Panc1 (cell line): ENCODE measurements around the gene SIKE1. TPM values are rescaled to one million over a fixed set of nuclear protein-coding genes. Genes with fewer than 3 reads are reported as not detected.

Experiments used
- ATAC-seq: fragments of 200-7000 bp; cut with Tn5 transposase; 2 replicates; pipeline ENCODE4 v1.9.1; 2020; ENCODE audit warnings: mild to moderate bottlenecking, moderate library complexity
- BruUV-seq: library from RNA; stranded (reverse); fragments of 400-500 nt; replicated peaks from 2 replicates; lab custom pipeline; 2021; lab: Mats Ljungman, UMichigan
- CTCF ChIA-PET: fragments of 300-600 bp; sonication (Branson Sonifier 250); formaldehyde crosslinking; loops from one replicate; lab custom pipeline; 2022; ENCODE audit warnings: antibody characterized with exemption; lab: Charles Lee
- POLR2A ChIA-PET: fragments of 300-600 bp; sonication (Branson Sonifier 250); formaldehyde crosslinking; loops from one replicate; lab custom pipeline; 2022; ENCODE audit warnings: antibody characterized with exemption; lab: Charles Lee
- DNase-seq: peaks from one replicate; pipeline ENCODE4 v3.0.0-alpha.2; 2010; ENCODE audit warnings: low read depth, low spot score
- H3K27ac ChIP-seq: 2 replicates; pipeline ENCODE4 v1.5.1; 2011; ENCODE audit warnings: mild to moderate bottlenecking, low read length, inconsistent platforms
- H3K27me3 ChIP-seq: fragments of 200-500 bp; sonication (Bioruptor generic); 2 replicates; pipeline ENCODE4 v1.6.0; 2014; ENCODE audit warnings: low read length, inconsistent platforms; ENCODE audit not compliant: control insufficient read depth, insufficient read depth
- H3K36me3 ChIP-seq: fragments of 200-500 bp; sonication (Bioruptor generic); 2 replicates; pipeline ENCODE4 v1.5.1; 2014; ENCODE audit warnings: inconsistent platforms, mild to moderate bottlenecking, low read length, moderate library complexity; ENCODE audit not compliant: control insufficient read depth, insufficient read depth
- H3K4me1 ChIP-seq: 2 replicates; pipeline ENCODE4 v1.5.1; 2011; ENCODE audit warnings: inconsistent platforms, mild to moderate bottlenecking, low read length, moderate library complexity; ENCODE audit not compliant: control insufficient read depth, insufficient read depth
- H3K4me3 ChIP-seq, 2 experiments: 2 replicates each; pipeline ENCODE4 v1.5.1; 2011 to 2012; ENCODE audit warnings: low read depth in 2 of 2, low read length in 2 of 2, mild to moderate bottlenecking in 2 of 2, inconsistent platforms in 1 of 2, moderate library complexity in 1 of 2
- H3K9me3 ChIP-seq: fragments of 200-500 bp; sonication (Bioruptor generic); 2 replicates; pipeline ENCODE4 v1.5.1; 2014; ENCODE audit warnings: low read depth, mild to moderate bottlenecking, inconsistent platforms, low read length, moderate library complexity; ENCODE audit not compliant: control insufficient read depth, insufficient read depth
- CTCF ChIP-seq: fragments of 450-650 bp; IDR thresholded peaks from 2 replicates; pipeline ENCODE4 v1.5.1; 2017; ENCODE audit warnings: mild to moderate bottlenecking
- POLR2AphosphoS5 ChIP-seq: IDR thresholded peaks from 2 replicates; pipeline ENCODE4 v1.6.1; 2012; ENCODE audit warnings: mild to moderate bottlenecking, low read depth, low read length, moderate library complexity
- REST ChIP-seq, 2 experiments: IDR thresholded peaks; 2 replicates each; pipeline ENCODE4 v1.6.1; 2011 to 2012; ENCODE audit warnings: low read depth in 2 of 2, control low read depth in 1 of 2, low read length in 1 of 2, mild to moderate bottlenecking in 1 of 2, moderate library complexity in 1 of 2; ENCODE audit not compliant: insufficient read depth in 1 of 2
- SIN3A ChIP-seq: IDR thresholded peaks from 2 replicates; pipeline ENCODE4 v1.6.1; 2012; ENCODE audit warnings: low read depth, mild to moderate bottlenecking, low read length, moderate library complexity, borderline replicate concordance; ENCODE audit not compliant: insufficient read depth
- TCF7L2 ChIP-seq: IDR thresholded peaks from 2 replicates; pipeline ENCODE4 v1.6.1; 2011; ENCODE audit warnings: mild to moderate bottlenecking, low read depth, low read length, inconsistent platforms
- in situ Hi-C: cut with HindIII; loops from 2 replicates; pipeline ENCODE4 v1.10.0; 2016; ENCODE audit warnings: low sequenced_read_pairs, low pct_unique_long_range_greater_than_20kb
- intact Hi-C: fragments of 100-400 bp; cut with micrococcal nuclease; formaldehyde crosslinking; loops from one replicate; pipeline ENCODE4 v1.10.0; 2022; ENCODE audit not compliant: unreplicated experiment
- total RNA-seq: library from RNA; stranded (reverse); gene quantifications from one replicate; pipeline ENCODE4 v1.2.1, GENCODE V29; 2021; ENCODE audit not compliant: unreplicated experiment

Gene SIKE1
- total RNA-seq, 1 experiment from 2014 or later = 29.7 TPM

GRCh38 chr1:114723457-114723856 lies 57.0 kb downstream of the SIKE1 start:
- DNase-seq (no peak), ATAC-seq (no peak)
- Histone ChIP-seq H3K4me1 (no peaks in the 10 kb centered on the region), H3K36me3 (peaks cover 55% of the 10 kb centered on the region), H3K27me3 (no peaks in the 10 kb centered on the region), H3K9me3 (no peaks in the 10 kb centered on the region), H3K4me3 (no peak overlapping the region), H3K27ac (no peak overlapping the region)
- POLR2A ChIA-PET = no interaction called here
- in situ Hi-C loops (no loop called here), intact Hi-C loops (no loop called here)
- CTCF ChIA-PET = no interaction called here
- no peak for TF ChIP-seq CTCF
- no peak for TF ChIP-seq SIN3A
- TF ChIP-seq POLR2AphosphoS5 = no peak
- no peak for TF ChIP-seq REST (IDR thresholded peaks at IDR 0.05; ENCODE audit: insufficient read depth in 1 of 2, low read depth in 2 of 2, low read length in 1 of 2)
- TF ChIP-seq TCF7L2 = no peak
- no TSS peak for BruUV-seq

- ATAC-seq (no peak), DNase-seq (no peak)
- Histone ChIP-seq H3K4me3 (no peak overlapping the region), H3K4me1 (peaks cover 4% of the 10 kb centered on the region; the same call in 1 of the 2 replicates), H3K27ac (no peak overlapping the region), H3K27me3 (no peaks in the 10 kb centered on the region), H3K36me3 (peaks cover 49% of the 10 kb centered on the region), H3K9me3 (no peaks in the 10 kb centered on the region)
- no TSS peak for BruUV-seq
- in situ Hi-C loops = no loop called here
- intact Hi-C loops = no loop called here
- POLR2A ChIA-PET = no interaction called here
- CTCF ChIA-PET = no interaction called here
- TF ChIP-seq CTCF (no peak), TCF7L2 (no peak), POLR2AphosphoS5 (no peak), REST (IDR thresholded peaks at IDR 0.05; ENCODE audit: insufficient read depth in 1 of 2, low read depth in 2 of 2, low read length in 1 of 2) (no peak), SIN3A (no peak)
Measured at GRCh38 chr1:114720492-114720891, 60.0 kb downstream of the SIKE1 start.

Other genes starting within 250 kb of the SIKE1 start
- gene BCAS2, start 199.1 kb downstream of the SIKE1 start, total RNA-seq = 23.5 TPM
- 1.1 TPM for gene DENND2C, start 110.6 kb downstream of the SIKE1 start, total RNA-seq
- not detected for gene AMPD1, start 85.1 kb downstream of the SIKE1 start, total RNA-seq
- gene NRAS, start 63.9 kb downstream of the SIKE1 start, total RNA-seq = 50.2 TPM
- gene CSDE1, start 22.7 kb downstream of the SIKE1 start, total RNA-seq = 347 TPM
- not detected for gene SYCP1, start 74.2 kb upstream of the SIKE1 start, total RNA-seq
- gene TSHB, start 249.1 kb upstream of the SIKE1 start, total RNA-seq = not detected